ENCODE results near the gene KCNQ2.
"Not testable (repeated sequence)": the region's sequence is repeated elsewhere in the genome, so short reads cannot be mapped to it uniquely, and the experiment has no call there.

Gene KCNQ2

DNA sequence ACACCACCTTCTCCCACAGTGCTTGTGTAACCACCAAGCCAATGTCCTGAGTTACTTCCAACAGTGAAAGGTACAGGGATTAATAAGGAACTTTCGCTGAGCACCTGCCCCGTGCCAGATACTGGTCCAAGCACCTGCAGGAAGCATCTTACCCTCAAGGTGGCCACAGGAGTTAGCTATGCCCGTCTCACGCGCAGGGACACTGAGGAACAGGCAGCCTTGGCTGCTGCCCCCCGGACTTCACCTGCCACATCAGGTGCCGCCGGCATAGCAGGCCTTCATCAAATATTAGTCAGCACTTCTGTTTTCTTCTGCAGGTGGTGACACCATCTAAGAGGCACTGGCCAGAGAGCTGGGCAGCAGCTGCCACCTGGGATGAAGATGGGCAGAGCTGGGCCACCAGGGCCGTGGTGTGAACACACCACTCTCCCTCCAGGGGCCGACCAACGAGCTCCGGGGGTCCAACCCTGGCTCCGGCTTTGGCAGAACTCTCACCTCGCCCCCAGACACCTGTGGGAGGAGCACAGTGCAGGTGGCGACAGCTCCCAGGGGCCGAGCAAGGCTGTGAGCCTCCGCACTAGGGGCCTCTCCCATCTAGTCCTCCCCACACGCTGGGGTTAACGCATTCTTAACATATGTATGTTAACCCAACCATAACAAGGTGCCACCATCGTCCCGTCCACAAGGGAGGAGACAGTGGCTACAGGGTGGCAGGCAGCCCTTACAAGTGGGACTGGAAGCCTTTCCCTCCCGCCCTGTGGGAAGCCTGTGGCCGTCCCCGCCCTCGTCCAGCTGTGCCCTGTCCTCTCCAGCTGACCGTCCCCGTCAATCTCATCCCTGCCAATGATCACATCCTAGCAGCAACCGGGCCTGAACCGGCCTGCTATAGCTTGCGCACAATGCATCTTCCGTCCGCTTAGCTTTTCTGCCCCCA, 45.2 kb upstream of the KCNQ2 start:
- no peak overlapping the region for H3K4me3 ChIP-seq (replicated peaks; ENCODE audit: insufficient read depth, low read length)
- TF ChIP-seq SPI1 (IDR thresholded peaks at IDR 0.05; ENCODE audit: borderline replicate concordance, low read depth): no peak
- TF ChIP-seq POLR2AphosphoS5 (IDR thresholded peaks at IDR 0.05; ENCODE audit: low read depth): no peak
- no peak for TF ChIP-seq CTCF (IDR thresholded peaks at IDR 0.05; ENCODE audit: insufficient read depth, low read length)
- TF ChIP-seq REST (IDR thresholded peaks at IDR 0.05; ENCODE audit: insufficient replicate concordance, low read depth): no peak
- TF ChIP-seq GABPA (IDR thresholded peaks at IDR 0.05; ENCODE audit: low read depth): no peak
- no peak overlapping the region for H3K27ac ChIP-seq (replicated peaks)
- no peak for DNase-seq (ENCODE audit: low read depth in 1 of 2, low spot score in 1 of 2)
- H3K27me3 ChIP-seq (ENCODE audit: insufficient read depth, poor library complexity, severe bottlenecking): peaks cover 8% of the 10 kb centered on the region

GRCh38 chr20:63514520-63514919, 42.1 kb upstream of the KCNQ2 start:
- not testable (repeated sequence) for H3K4me3 ChIP-seq (replicated peaks; ENCODE audit: insufficient read depth, low read length); H3K27me3 ChIP-seq (ENCODE audit: insufficient read depth, poor library complexity, severe bottlenecking); H3K27ac ChIP-seq (replicated peaks)
- peak; percentile 74 to 85 for DNase-seq (ENCODE audit: low read depth in 1 of 2, low spot score in 1 of 2)
- peak; percentile 56 for TF ChIP-seq POLR2AphosphoS5 (IDR thresholded peaks at IDR 0.05; ENCODE audit: low read depth)

GRCh38 chr20:63513207-63513606, 40.8 kb upstream of the KCNQ2 start:
- no peak overlapping the region for H3K27ac ChIP-seq (replicated peaks)
- H3K4me3 ChIP-seq (replicated peaks; ENCODE audit: insufficient read depth, low read length): no peak overlapping the region
- TF ChIP-seq CTCF (IDR thresholded peaks at IDR 0.05; ENCODE audit: insufficient read depth, low read length): no peak
- no peak for TF ChIP-seq REST (IDR thresholded peaks at IDR 0.05; ENCODE audit: insufficient replicate concordance, low read depth)
- no peak for TF ChIP-seq SPI1 (IDR thresholded peaks at IDR 0.05; ENCODE audit: borderline replicate concordance, low read depth)
- TF ChIP-seq GABPA (IDR thresholded peaks at IDR 0.05; ENCODE audit: low read depth): no peak
- no peak for TF ChIP-seq POLR2AphosphoS5 (IDR thresholded peaks at IDR 0.05; ENCODE audit: low read depth)
- no peak for DNase-seq (ENCODE audit: low read depth in 1 of 2, low spot score in 1 of 2)
- no peaks in the 10 kb centered on the region for H3K27me3 ChIP-seq (ENCODE audit: insufficient read depth, poor library complexity, severe bottlenecking)

DNA sequence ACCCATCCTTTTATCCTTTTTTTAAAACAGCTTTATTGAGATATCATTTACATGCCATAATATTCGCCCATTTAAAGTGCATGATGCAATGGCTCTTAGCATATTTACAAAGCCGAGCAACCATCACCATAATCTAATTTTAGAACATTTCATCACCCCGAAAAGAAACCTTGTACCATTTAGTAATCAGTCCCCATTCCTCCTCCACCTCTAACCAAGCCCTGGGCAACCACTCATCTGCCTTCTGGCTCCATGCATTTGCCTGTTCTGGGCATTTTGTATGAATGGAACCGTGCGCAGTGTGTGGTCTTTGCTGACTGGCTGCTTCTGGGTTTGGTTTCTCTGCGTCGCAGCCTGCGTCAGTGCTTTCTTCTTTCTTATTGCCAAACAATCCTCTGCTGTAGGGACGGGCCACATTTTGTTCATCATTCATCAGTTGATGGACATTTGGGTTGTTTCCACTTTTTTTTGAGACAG, 36.7 kb upstream of the KCNQ2 start:
- no peak for DNase-seq (ENCODE audit: low read depth in 1 of 2, low spot score in 1 of 2)
- no peak overlapping the region for H3K4me3 ChIP-seq (replicated peaks; ENCODE audit: insufficient read depth, low read length)
- no peak overlapping the region for H3K27ac ChIP-seq (replicated peaks)
- H3K27me3 ChIP-seq (ENCODE audit: insufficient read depth, poor library complexity, severe bottlenecking): no peaks in the 10 kb centered on the region
- TF ChIP-seq REST (IDR thresholded peaks at IDR 0.05; ENCODE audit: insufficient replicate concordance, low read depth) (no peak), CTCF (IDR thresholded peaks at IDR 0.05; ENCODE audit: insufficient read depth, low read length) (no peak), POLR2AphosphoS5 (IDR thresholded peaks at IDR 0.05; ENCODE audit: low read depth) (no peak), GABPA (IDR thresholded peaks at IDR 0.05; ENCODE audit: low read depth) (no peak), SPI1 (IDR thresholded peaks at IDR 0.05; ENCODE audit: borderline replicate concordance, low read depth) (no peak)

Data from HL-60 (cell line).